GM19372 (cell line): ENCODE results near the gene TGM2.
"Not testable (repeated sequence)": the region's sequence is repeated elsewhere in the genome, so short reads cannot be mapped to it uniquely, and the experiment has no call there.

Experiments
- ATAC-seq: cut with Tn5 transposase; IDR thresholded peaks from one replicate; pipeline ENCODE4 v1.9.1; 2021; ENCODE audit warnings: mild to moderate bottlenecking, low read depth, moderate library complexity; ENCODE audit not compliant: unreplicated experiment

The TGM2 gene

DNA sequence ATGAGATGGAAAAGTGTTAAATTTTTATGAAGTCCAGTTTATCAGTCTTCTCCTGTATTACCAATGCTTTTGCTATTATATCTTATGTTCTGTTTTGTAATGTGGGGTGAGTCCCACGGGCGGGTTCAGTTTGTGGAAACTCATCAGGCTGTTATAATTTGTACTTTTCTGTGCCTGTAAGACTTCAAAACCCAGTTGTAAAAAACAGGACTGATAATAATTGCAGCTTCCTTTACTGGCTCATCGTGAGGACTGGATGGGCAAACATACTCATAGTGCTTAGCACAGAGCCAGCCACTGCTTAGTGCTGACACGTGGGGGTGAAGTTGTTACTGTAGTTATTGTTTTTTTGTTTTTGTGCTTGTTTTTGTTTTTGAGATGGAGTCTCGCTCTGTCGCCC, 45.6 kb downstream of the TGM2 start:
- no peak for ATAC-seq

DNA sequence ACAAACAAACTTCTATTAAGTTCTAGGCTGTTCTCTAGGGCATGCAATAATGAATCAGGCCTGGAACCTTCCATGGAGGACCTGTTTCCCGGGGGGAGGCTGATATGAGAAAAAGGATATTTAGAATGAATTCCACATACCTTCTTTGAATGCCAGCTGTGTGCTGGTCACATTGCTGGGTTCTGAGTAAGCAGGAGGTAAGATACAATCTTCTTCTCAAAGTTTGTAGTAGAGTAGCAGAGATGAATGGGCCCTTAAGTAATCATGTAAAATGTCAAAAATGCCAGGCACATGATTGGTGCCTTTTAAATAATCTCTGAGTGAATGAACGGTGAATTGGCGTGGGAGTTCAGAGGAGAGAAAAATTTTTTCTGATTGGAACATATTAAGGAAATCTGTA, 47.4 kb downstream of the TGM2 start:
- no peak for ATAC-seq

DNA sequence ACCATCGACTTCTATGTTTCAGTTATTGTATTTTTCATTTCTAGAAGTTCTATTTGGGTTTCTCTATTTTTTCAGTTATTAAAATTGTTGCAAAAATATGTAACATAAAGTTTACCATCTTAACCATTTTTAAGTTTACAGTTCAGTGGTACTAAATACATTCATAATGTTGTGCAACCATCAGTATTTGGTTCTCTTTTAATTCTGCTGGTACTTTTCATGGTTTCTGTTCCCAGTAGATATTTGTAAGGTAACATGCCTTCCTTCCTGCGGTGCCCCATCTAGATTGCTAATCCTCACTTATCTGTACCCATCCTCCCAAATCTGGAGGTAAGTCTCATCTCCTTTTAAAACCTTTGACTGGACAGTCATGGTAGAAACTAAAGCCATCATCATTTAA, 47.9 kb downstream of the TGM2 start:
- no peak for ATAC-seq

- no peak for ATAC-seq
These were observed 48.5 kb downstream of the TGM2 start for GRCh38 chr20:38116409-38117165.

DNA sequence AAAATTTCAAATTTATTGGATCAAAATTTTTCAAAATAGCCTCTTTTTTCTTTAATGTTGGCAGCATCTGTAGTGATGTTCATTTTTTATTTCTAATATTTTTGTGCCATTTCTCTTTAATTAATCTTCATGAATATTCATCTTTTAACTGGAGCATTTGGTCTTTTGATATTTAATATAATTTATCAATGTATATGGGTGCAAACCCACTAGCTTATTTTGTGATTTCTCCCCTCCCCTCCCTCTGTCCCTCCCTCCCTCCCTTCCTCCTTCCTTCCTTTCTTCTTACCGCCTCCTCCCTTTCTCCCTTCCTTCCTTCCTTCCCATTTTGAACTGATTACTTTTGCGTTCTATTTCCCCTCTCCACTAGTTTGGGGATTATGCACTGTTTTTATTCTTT, 49.2 kb downstream of the TGM2 start:
- ATAC-seq = no peak

GRCh38 chr20:38115205-38115604, 49.9 kb downstream of the TGM2 start:
- no peak for ATAC-seq

DNA sequence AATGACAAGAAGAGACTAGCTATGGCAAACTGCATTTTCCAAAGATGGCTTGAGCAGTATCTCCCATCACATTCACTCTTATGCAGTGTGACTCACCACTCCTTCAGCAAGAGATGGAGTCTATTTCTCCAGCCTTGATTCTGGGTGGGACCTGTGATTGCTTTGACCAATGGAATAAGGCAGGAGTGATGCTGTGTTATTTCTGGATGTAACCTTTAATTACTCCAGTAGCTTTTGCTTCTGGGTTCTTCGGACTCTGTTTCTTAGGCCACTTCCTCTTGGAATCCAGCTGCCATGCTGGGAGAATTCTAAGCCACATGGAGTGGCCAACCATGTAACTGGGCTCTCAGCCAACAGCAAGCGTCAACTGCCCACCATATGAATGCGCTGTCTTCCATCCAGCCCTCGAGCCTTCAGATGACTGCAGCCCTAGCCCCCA, 50.7 kb downstream of the TGM2 start:
- ATAC-seq = no peak

DNA sequence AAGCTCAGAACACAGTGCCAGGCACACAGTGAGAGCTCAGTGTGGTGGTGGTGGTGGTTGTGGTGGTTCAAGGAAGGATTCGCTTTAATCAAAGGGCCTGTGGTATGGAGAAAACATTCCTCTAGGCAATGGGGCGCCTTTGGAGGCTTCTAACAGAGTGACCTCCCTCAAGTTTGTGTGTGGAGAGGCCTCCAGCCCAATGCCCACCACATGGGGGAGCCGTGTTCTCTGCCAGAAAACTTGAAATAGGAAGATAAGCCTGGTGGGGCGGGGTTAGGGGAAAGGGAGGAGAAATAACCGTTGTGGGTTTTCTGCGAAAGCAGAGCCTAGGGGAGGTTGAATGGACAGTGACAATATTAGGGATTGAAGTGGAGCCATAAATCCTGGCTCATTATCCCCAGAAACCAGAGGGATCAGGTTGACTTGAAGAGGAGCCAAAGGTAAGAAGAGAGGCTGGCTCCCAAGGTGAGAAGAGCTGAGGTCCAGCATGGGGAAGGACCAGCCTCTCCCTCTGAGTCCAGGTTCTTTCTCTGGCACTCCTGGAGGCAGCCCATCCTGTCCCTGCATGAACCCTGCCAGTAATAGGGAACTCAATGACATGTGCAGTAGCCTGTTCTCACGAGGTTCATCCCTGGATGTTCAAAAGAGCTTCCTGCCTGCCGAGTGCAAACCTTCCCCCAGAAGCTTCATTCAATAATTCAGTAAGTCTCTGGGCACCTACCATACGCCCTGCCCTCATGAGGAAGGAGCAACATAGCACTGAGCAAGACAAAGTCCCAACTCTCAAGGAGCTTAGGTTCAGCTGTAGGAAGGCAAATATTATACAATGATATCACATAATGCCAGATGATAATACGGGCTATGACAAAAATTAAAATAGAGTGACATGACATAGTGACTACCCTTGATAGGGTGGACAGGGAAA, 51.4 kb downstream of the TGM2 start:
- ATAC-seq = no peak

DNA sequence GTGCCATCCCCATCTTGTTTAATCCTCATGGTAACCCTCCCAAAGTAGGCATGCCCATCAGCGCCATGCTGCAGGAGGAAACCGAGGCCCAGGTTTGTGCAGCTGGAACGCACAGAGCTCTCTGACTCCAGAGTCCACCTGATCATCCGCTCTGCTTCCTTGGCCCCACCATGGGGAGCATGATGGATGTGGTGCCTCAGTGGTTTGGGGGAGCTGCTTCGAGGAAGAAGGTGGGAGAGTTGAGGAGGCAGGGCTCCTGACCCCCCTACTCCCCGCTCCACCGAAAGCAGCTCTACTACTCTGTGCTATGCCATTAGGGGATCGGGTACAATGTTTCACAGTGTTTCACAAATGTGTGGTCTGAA, 52.2 kb downstream of the TGM2 start:
- no peak for ATAC-seq

GRCh38 chr20:38112261-38112929, 52.7 kb downstream of the TGM2 start:
- no peak for ATAC-seq

GRCh38 chr20:38111366-38112232, 53.5 kb downstream of the TGM2 start:
- ATAC-seq = no peak

DNA sequence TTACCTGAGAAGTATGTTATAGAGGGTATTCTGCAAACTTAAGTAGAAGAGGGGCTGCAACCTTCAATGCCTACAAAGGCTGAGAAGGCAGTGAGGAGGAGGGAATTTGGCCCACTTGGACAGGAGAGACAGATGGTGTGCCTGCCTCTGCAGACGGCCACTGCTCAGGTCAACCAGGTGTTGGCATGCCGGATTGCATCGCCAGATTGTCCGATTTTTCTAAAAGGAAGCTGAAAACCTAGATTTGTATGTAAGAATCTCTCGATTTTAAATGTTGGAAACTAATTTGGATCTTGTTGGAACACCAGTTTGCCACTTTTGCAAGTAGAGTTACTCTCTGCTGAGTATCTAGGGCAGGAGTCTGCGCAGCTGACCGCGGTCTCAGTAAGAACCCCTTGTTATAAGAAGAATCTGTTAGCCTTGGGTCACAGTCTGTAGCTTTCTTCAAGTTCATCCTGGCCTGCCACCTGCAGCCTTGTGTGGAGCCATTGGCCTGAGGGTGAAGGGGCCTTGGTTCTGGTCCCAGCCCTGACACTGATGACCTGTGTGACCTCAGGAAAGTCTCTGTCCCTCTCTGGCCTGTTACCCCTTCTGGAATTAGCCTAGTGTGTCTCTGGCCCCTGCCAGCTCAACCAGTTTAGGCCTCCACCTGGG, 54.4 kb downstream of the TGM2 start:
- ATAC-seq = no peak

- no peak for ATAC-seq
These were observed 55.2 kb downstream of the TGM2 start for GRCh38 chr20:38109591-38110524.

DNA sequence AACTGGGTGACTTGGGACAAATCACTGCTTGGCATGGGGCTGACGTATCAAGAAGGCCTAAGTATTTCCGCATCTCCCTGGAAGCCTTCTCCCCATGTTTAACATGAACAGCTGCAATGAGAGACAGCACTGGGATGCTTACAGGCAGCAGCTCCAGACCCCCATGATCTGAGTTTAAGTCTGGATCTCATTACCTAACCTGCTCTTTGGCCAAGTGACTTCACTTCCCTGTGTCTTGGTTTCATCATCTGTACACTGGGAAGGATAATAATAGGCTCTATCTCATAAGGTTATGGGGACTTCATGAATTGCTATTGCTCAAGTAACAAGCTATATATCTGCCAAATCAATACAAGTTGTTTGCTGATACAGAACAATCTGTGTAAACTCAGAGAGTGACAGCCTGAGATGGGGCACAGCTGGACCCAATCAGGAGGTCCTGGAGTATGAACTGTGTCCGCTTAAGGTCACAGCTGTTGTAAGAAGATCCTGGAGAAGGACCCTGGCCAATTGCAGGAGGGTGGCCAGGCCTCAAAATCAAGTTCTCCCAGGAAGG, 56.0 kb downstream of the TGM2 start:
- no peak for ATAC-seq

- ATAC-seq = no peak
These were observed 56.6 kb downstream of the TGM2 start for GRCh38 chr20:38108438-38108985.

DNA sequence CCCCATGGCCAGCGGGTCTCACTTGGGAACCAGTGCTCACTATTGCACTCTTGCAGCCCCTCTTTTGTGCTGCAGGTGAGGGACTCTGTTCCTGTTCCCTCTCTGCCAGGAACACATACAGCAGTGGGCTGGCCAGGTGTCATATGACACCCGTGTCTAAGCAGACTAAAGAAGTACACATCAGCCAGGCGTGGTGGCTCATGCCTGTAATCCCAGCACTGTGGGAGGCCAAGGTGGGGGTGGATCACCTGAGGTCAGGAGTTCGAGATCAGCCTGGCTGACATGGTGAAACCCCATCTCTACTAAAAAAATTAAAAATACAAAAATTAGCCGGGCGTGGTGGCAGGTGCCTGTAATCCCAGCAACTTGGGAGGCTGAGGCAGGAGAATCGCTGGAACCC, 57.2 kb downstream of the TGM2 start:
- ATAC-seq = not testable (repeated sequence)

DNA sequence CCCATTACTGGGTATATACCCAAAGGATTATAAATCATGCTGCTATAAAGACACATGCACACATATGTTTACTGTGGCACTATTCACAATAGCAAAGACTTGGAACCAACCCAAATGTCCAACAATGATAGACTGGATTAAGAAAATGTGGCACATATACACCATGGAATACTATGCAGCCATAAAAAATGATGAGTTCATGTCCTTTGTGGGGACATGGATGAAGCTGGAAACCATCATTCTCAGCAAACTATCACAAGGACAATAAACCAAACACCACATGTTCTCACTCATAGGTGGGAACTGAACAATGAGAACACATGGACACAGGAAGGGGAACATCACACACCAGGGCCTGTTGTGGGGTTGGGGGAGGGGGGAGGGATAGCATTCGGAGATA, 57.7 kb downstream of the TGM2 start:
- not testable (repeated sequence) for ATAC-seq

DNA sequence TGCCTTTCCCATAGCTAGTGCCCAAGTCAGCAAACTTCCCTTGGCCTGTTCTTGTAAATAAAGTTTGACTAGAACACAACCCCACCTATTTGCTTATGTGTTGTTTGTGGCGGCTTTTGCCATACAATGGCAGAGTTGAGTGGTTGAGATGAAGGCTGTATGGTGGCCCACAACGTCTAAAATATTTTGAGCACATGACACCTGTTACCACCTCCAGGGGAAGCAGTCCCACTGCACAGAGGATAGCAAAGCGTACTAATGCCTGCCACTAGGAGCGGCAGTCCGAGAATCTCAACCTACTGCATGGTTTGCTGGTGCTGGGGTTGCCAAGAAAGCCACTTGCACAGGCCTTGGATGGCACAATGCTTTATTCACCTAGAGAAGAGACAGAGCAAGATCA, 58.6 kb downstream of the TGM2 start:
- ATAC-seq = no peak
